ENCODE data around the gene TRIL. TPM values are rescaled to one million over a fixed set of nuclear protein-coding genes. Genes with fewer than 3 reads are reported as not detected.
A peak's percentile ranks its signal among the peaks of the same experiment; 100 is the strongest.

The TRIL gene
- total RNA-seq, 1 donor from 2014 or later = 0.41 TPM

GRCh38 chr7:28954946-28955345 lies 3.2 kb downstream of the TRIL start:
- no peak overlapping the region for H3K27ac Mint-ChIP-seq
- peaks cover 48% of the 10 kb centered on the region for H3K27me3 Mint-ChIP-seq (ENCODE audit: insufficient read depth)
- H3K4me1 Mint-ChIP-seq (ENCODE audit: low read depth) = no peaks in the 10 kb centered on the region
- no peak overlapping the region for H3K4me3 Mint-ChIP-seq
- no peaks in the 10 kb centered on the region for H3K9me3 Mint-ChIP-seq
- intact Hi-C loops (cut with micrococcal nuclease) = loop anchor here (5.0 to 10.0 kb wide), 4 partner anchors 33 to 1750 kb away; partner anchors contain the start of gene HOXA13
- DNase-seq (ENCODE audit: low spot score) = no peak
- H3K36me3 Mint-ChIP-seq (ENCODE audit: low read depth) = no peaks in the 10 kb centered on the region

- DNase-seq (ENCODE audit: low spot score) = no peak
- no peak overlapping the region for H3K27ac Mint-ChIP-seq
- no peaks in the 10 kb centered on the region for H3K9me3 Mint-ChIP-seq
- intact Hi-C loops (cut with micrococcal nuclease) = loop anchor here (10.0 kb wide), 1 partner anchor 1750 kb away; the partner anchor contains the start of gene HOXA13
- H3K27me3 Mint-ChIP-seq (ENCODE audit: insufficient read depth) = peaks cover 47% of the 10 kb centered on the region
- H3K4me1 Mint-ChIP-seq (ENCODE audit: low read depth) = no peaks in the 10 kb centered on the region
- H3K4me3 Mint-ChIP-seq = no peak overlapping the region
- H3K36me3 Mint-ChIP-seq (ENCODE audit: low read depth) = no peaks in the 10 kb centered on the region
Observed at GRCh38 chr7:28954471-28954870, 3.7 kb downstream of the TRIL start.

GRCh38 chr7:28953633-28954032 lies 4.5 kb downstream of the TRIL start:
- no peaks in the 10 kb centered on the region for H3K36me3 Mint-ChIP-seq (ENCODE audit: low read depth)
- DNase-seq (ENCODE audit: low spot score) = no peak
- H3K27me3 Mint-ChIP-seq (ENCODE audit: insufficient read depth) = peaks cover 38% of the 10 kb centered on the region
- intact Hi-C loops (cut with micrococcal nuclease) = loop anchor here (10.0 kb wide), 1 partner anchor 1749 kb away; the partner anchor contains the start of gene HOXA13
- H3K27ac Mint-ChIP-seq = no peak overlapping the region
- no peak overlapping the region for H3K4me3 Mint-ChIP-seq
- no peaks in the 10 kb centered on the region for H3K4me1 Mint-ChIP-seq (ENCODE audit: low read depth)
- no peaks in the 10 kb centered on the region for H3K9me3 Mint-ChIP-seq

GRCh38 chr7:28942168-28942567 lies 16.0 kb downstream of the TRIL start:
- DNase-seq (ENCODE audit: low spot score) = no peak
- H3K27me3 Mint-ChIP-seq (ENCODE audit: insufficient read depth) = peaks cover 12% of the 10 kb centered on the region
- no peaks in the 10 kb centered on the region for H3K4me1 Mint-ChIP-seq (ENCODE audit: low read depth)
- intact Hi-C loops (cut with micrococcal nuclease) = no loop called here
- H3K27ac Mint-ChIP-seq = no peak overlapping the region
- no peaks in the 10 kb centered on the region for H3K36me3 Mint-ChIP-seq (ENCODE audit: low read depth)
- H3K9me3 Mint-ChIP-seq = no peaks in the 10 kb centered on the region
- H3K4me3 Mint-ChIP-seq = no peak overlapping the region

- Mint-ChIP-seq H3K9me3 (no peaks in the 10 kb centered on the region), H3K27ac (no peak overlapping the region), H3K4me1 (ENCODE audit: low read depth) (no peaks in the 10 kb centered on the region), H3K27me3 (ENCODE audit: insufficient read depth) (peaks cover 12% of the 10 kb centered on the region), H3K4me3 (no peak overlapping the region), H3K36me3 (ENCODE audit: low read depth) (no peaks in the 10 kb centered on the region)
- intact Hi-C loops (cut with micrococcal nuclease) = no loop called here
- DNase-seq (ENCODE audit: low spot score) = no peak
Observed at GRCh38 chr7:28941633-28942032, 16.5 kb downstream of the TRIL start.

- no peaks in the 10 kb centered on the region for H3K9me3 Mint-ChIP-seq
- intact Hi-C loops (cut with micrococcal nuclease) = no loop called here
- H3K4me1 Mint-ChIP-seq (ENCODE audit: low read depth) = no peaks in the 10 kb centered on the region
Observed at GRCh38 chr7:28940741-28941384, 17.3 kb downstream of the TRIL start.

GRCh38 chr7:28939844-28940544 lies 18.1 kb downstream of the TRIL start:
- Mint-ChIP-seq H3K4me1 (ENCODE audit: low read depth) (no peaks in the 10 kb centered on the region), H3K27me3 (ENCODE audit: insufficient read depth) (peaks cover 14% of the 10 kb centered on the region), H3K36me3 (ENCODE audit: low read depth) (no peaks in the 10 kb centered on the region), H3K9me3 (no peaks in the 10 kb centered on the region), H3K27ac (no peak overlapping the region), H3K4me3 (no peak overlapping the region)
- intact Hi-C loops (cut with micrococcal nuclease) = no loop called here
- DNase-seq (ENCODE audit: low spot score) = no peak

More at GRCh38 chr7:28940741-28941384, 17.3 kb downstream of the TRIL start:
- peaks cover 11% of the 10 kb centered on the region for H3K27me3 Mint-ChIP-seq (ENCODE audit: insufficient read depth)
- H3K27ac Mint-ChIP-seq = no peak overlapping the region
- DNase-seq (ENCODE audit: low spot score) = no peak
- H3K36me3 Mint-ChIP-seq (ENCODE audit: low read depth) = no peaks in the 10 kb centered on the region
- H3K4me3 Mint-ChIP-seq = no peak overlapping the region

GRCh38 chr7:28939367-28939766 lies 18.8 kb downstream of the TRIL start:
- H3K4me3 Mint-ChIP-seq = no peak overlapping the region
- no peak for DNase-seq (ENCODE audit: low spot score)
- H3K36me3 Mint-ChIP-seq (ENCODE audit: low read depth) = no peaks in the 10 kb centered on the region
- no peaks in the 10 kb centered on the region for H3K4me1 Mint-ChIP-seq (ENCODE audit: low read depth)
- peaks cover 14% of the 10 kb centered on the region for H3K27me3 Mint-ChIP-seq (ENCODE audit: insufficient read depth)
- H3K27ac Mint-ChIP-seq = no peak overlapping the region
- H3K9me3 Mint-ChIP-seq = no peaks in the 10 kb centered on the region
- intact Hi-C loops (cut with micrococcal nuclease) = no loop called here

GRCh38 chr7:28937619-28938018 lies 20.5 kb downstream of the TRIL start:
- peaks cover 8% of the 10 kb centered on the region for H3K27me3 Mint-ChIP-seq (ENCODE audit: insufficient read depth)
- no peaks in the 10 kb centered on the region for H3K4me1 Mint-ChIP-seq (ENCODE audit: low read depth)

GRCh38 chr7:28937103-28937502 lies 21.0 kb downstream of the TRIL start:
- H3K4me1 Mint-ChIP-seq (ENCODE audit: low read depth) = no peaks in the 10 kb centered on the region
- H3K27ac Mint-ChIP-seq = no peak overlapping the region
- no peaks in the 10 kb centered on the region for H3K9me3 Mint-ChIP-seq
- no peaks in the 10 kb centered on the region for H3K36me3 Mint-ChIP-seq (ENCODE audit: low read depth)
- no peak overlapping the region for H3K4me3 Mint-ChIP-seq
- peaks cover 9% of the 10 kb centered on the region for H3K27me3 Mint-ChIP-seq (ENCODE audit: insufficient read depth)
- no peak for DNase-seq (ENCODE audit: low spot score)
- intact Hi-C loops (cut with micrococcal nuclease) = no loop called here

More at GRCh38 chr7:28937619-28938018, 20.5 kb downstream of the TRIL start:
- no peaks in the 10 kb centered on the region for H3K36me3 Mint-ChIP-seq (ENCODE audit: low read depth)
- intact Hi-C loops (cut with micrococcal nuclease) = no loop called here
- H3K9me3 Mint-ChIP-seq = no peaks in the 10 kb centered on the region
- no peak overlapping the region for H3K27ac Mint-ChIP-seq
- no peak overlapping the region for H3K4me3 Mint-ChIP-seq
- no peak for DNase-seq (ENCODE audit: low spot score)

GRCh38 chr7:28933846-28934320 lies 24.2 kb downstream of the TRIL start:
- Mint-ChIP-seq H3K27me3 (ENCODE audit: insufficient read depth) (peaks cover 18% of the 10 kb centered on the region), H3K4me3 (no peak overlapping the region), H3K9me3 (no peaks in the 10 kb centered on the region), H3K27ac (no peak overlapping the region), H3K36me3 (ENCODE audit: low read depth) (no peaks in the 10 kb centered on the region), H3K4me1 (ENCODE audit: low read depth) (no peaks in the 10 kb centered on the region)
- intact Hi-C loops (cut with micrococcal nuclease) = no loop called here
- DNase-seq (ENCODE audit: low spot score) = no peak

GRCh38 chr7:28931565-28931964 lies 26.6 kb downstream of the TRIL start:
- Mint-ChIP-seq H3K4me1 (ENCODE audit: low read depth) (peaks cover 14% of the 10 kb centered on the region), H3K4me3 (no peak overlapping the region), H3K9me3 (no peaks in the 10 kb centered on the region), H3K36me3 (ENCODE audit: low read depth) (no peaks in the 10 kb centered on the region), H3K27ac (no peak overlapping the region), H3K27me3 (ENCODE audit: insufficient read depth) (peaks cover 24% of the 10 kb centered on the region)
- intact Hi-C loops (cut with micrococcal nuclease) = no loop called here
- no peak for DNase-seq (ENCODE audit: low spot score)

GRCh38 chr7:28926871-28927597 lies 31.1 kb downstream of the TRIL start:
- DNase-seq (ENCODE audit: low spot score) = peak; percentile 44
- Mint-ChIP-seq H3K9me3 (no peaks in the 10 kb centered on the region), H3K27me3 (ENCODE audit: insufficient read depth) (peaks cover 27% of the 10 kb centered on the region), H3K36me3 (ENCODE audit: low read depth) (no peaks in the 10 kb centered on the region), H3K4me3 (peak overlapping the region; percentile 79), H3K27ac (no peak overlapping the region), H3K4me1 (ENCODE audit: low read depth) (peaks cover 25% of the 10 kb centered on the region)
- intact Hi-C loops (cut with micrococcal nuclease) = loop anchor here (1.0 to 10.0 kb wide), 5 partner anchors 110 to 481 kb away; no protein-coding TSS in a partner anchor
